SW480 (cell line): Measurements from ENCODE around the gene NLK.
A peak's percentile ranks its signal among the peaks of the same experiment; 100 is the strongest.
"Not testable (repeated sequence)": the region's sequence is repeated elsewhere in the genome, so short reads cannot be mapped to it uniquely, and the experiment has no call there.

Experiments
- DNase-seq: peaks from one replicate; pipeline ENCODE4 v3.0.0-alpha.2; 2016; ENCODE audit warnings: low spot score

NLK gene

DNA sequence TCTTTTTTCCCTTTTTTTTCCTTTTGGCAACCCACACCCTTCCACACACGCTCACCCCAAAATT lies at the start of gene NLK:
NLK (plus strand) TSS at position 21 of the 64 bp plus-strand sequence. CDS start 197 bp downstream, outside the sequence.
- DNase-seq, result no peak

DNA sequence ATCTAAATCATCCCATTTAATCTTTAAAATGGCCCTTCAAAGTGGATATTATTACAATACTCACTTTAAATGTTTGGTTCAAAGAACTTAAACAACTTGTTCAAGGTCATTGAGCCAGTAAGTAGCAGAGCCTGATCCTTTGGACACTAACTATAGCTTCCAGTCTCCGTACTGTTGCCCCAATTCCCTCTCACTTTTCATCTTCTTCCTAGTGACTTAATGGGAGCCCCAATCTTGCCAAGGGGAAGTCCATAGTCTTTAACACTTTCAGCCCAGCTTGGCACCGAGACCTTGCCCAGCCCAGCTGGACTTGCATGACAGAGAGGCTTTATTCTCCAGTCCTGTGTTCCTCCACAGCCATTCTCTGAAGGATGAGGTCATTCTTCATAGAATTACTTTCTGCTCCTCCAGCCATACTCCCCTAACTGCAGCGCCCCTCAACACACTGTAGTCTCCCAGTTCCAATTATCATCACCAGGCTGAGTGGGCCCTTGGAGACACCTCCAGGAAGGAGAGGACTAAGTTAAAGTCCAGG lies 49.2 kb upstream of the NLK start:
- DNase-seq, result no peak

DNA sequence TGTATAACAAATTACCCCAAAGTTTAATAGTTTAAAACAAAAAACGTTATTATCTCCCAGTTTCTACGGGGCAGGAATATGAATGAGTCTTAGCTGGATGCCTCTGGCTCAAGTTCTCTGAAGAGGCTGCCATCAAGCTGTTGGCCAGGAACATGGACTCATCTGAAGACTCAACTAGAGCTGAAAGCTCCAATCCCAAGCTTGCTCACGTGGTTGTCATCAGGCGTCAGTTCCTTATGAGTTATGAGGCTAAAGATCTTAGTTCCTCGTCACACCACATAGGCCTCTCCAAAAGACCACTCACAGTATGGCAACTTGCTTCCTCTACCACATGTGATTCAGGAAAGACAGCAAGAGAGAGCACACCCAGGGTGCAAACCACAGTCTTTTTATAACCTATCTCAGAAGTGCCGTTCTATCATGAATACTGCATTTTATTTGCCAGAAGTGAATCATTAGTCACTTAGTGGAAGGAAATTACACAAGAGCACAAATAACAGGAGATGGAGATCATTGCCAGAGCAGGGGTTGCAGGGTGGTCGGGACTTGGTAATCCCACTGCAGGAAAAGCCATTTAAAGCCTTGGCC lies 48.7 kb upstream of the NLK start:
- DNase-seq, result no peak

DNA sequence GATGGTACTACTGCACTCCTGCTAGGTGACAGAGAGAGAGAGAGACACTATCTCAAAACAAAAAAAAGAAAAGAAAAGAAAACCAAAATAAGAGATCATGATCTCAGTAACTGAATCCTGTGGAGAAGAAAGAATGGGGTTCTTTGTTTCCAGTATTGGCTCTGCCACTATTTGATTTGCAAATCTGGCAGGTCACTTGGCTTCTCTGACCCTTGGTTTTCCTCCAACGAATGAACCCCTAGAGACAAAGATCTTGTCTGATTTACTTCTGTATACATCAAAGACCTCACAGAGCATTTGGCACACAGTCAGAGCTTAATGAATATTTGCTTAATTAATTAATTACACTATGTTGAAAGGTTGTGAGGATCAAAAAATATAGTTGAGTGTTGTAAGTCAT lies 47.9 kb upstream of the NLK start:
- DNase-seq, result no peak

DNA sequence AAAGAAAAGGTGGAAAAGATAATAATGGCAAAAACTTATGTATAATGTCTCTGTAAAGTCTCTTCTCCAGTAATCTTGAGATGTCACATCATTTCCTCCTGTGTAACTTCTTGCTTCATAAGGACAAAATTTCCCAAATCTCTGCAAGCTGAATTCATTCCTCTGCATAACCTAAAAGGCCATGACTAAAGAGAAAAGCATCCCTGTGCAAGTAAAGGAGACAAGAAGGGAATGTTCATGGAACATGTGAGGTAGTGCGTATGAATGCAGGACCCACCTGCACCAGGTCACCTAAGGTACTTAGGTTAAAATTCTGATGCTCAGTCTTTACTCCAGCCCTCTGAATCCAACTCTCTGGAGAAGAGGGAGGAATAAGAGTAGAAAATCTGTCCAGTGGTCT lies 46.9 kb upstream of the NLK start:
- no peak for DNase-seq

DNA sequence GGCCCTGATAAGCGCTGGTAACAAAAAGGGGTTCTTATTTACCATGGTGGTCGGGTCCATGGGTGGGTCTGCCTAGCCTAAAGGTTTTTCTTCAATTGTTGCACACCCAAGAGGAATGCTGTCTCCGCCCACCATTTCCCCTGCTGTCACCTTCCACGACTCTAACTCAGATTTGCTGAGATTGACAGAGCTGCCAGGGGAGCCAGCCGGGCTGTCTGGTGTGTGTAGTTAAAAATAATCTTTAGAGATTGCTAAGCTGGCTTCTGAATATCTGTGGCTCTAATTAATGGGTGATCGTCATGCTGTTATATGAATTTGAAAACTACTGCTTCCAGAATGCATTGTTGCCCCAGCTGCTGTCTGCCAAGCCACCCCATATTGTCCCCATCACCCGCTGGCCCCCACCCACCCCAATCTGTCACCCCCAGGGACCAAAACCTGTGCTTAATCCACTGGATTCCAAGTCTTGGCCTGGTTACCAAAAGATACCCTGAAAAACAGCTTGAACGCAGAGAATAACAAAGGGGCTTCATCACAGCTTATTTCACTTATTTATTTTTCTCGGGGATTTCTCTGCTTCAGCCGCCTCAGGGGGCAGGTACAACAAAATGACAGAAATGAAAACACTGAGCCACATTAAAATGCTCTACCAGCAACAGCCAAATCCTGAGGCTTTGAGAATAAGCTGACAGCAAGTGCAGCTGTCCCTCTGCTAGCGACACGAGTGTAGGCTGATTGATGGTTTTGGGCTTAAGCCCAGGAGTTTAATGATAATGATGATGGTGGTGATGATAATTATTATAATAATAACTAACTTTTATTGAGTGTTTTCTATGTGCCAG lies 46.1 kb upstream of the NLK start:
- DNase-seq, result no peak

DNA sequence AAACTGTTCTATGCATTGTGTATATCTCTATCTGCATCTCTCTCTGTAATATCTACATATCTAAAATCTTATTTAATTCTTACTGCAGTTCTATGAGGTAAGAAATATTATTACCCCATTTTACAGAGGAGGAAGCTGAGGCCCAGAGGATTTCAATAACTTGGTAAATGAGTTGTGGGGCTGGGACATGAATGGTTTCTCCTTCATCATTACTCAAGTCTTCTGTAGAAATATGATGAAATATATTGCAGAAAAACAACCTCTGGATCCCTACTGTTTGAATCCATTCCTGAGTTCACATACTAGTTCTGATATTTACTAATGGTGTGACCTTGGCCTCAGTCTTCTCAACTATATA lies 45.5 kb upstream of the NLK start:
- no peak for DNase-seq

DNA sequence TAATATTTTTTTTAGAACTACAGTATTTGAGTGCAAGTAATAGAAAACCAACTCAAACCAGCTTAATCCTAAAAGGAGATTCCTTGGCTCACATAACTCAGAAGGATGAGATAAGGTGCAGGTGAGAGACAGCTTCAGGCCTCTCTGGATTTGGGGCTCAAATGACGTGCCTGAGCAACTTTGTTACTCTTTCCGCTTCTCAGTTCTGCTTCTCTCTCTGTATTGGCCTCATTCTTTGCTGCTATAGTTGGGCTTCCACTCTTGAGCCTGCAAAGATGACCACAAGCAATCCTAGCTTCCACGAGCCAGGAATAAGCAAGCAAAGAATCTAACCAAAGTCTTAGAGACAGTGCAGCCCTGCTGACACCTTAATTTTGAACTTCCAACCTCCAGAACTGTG lies 45.0 kb upstream of the NLK start:
- no peak for DNase-seq

DNA sequence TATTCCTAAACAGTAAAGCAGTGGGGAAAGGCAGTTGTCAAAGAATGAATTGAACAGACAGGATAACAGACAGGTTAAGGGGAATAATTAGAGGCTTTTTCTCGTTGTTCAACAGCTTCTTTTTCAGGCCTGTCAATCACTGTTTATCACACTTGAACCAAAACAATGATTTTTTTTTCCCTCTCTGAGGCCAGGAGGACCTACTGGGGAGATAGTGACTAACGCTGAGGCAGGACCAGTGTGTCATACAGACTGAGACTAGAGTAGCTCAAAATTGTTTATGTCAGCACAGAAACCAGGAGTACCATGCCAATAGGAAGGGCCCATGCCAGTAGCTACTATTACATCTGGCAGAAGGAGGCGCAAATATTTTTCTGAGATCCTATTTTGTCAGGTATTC lies 41.3 kb upstream of the NLK start:
- no peak for DNase-seq

DNA sequence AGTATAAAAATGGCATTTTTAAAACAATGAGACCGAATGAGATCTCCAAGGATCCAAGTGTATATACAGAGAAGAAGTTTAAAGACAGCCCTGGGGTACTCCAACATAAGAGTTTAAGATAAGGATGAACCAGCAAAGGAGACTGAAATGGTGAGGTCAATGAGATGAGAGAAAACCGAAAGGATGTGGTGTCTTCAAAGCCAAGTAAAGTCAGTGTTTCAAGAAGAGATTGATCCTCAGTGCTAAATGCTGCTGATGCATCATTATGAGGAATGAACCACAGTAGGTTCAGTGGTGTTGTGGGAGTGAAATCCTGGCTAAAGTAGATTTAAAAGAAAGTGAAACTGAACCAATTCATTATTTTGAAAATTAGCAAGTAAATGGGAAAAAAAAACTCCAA lies 38.1 kb upstream of the NLK start:
- DNase-seq, result no peak

DNA sequence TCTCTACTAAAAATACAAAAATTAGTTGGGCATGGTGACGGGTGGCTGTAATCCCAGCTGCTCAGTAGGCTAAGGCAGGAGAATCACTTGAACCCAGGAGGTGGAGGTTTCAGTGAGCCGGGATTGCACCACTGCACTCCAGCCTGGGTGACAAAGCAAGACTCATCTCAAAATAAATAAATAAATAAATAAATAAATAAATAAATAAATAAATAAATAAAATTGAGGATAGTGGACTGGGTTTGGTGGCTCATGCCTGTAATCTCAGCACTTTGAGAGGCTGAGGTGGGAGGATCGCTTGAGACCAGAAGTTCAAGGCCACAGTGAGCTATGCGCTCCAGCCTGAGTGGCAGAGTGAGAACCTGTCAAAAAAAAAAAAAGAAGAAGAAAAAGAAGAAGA lies 34.6 kb upstream of the NLK start:
- DNase-seq, result not testable (repeated sequence)

DNA sequence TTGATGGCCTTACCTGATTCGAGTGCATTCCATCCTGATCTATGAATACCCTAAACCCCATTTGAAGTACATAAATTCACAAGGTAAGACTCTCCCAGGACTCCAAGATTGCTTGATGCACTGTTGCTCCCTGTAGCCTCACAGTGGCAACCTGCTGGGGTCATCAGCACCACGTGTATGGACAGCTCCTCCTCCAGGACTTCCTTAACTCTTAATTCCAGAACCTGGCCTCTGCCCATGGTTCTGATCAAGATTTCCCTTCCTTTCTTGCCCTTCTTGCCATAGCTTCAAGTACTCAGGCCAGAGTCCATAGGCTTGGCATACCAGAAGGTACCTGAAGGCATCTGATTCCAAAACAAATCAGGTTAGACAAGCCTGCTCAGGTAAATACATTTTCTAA lies 34.0 kb upstream of the NLK start:
- peak; percentile 40 for DNase-seq

DNA sequence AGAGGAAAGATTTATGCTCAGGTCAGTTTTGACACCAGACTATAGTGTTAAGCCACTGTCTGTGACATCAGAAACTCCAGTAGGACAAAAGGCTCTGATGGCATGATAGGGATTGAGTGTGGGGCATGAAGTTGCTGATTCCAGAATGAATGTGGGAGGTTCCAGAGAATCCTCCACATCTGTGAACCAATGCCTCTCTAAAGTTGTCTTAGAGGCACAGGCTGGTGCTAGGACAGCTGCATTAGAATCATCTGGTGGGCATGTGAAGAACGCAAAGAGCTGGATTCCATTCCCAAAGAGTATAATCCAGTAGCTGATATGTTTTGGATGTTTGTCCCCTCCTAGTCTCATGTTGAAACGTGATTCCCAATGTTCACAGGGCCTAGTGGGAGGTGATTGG lies 32.1 kb upstream of the NLK start:
- DNase-seq, result no peak

DNA sequence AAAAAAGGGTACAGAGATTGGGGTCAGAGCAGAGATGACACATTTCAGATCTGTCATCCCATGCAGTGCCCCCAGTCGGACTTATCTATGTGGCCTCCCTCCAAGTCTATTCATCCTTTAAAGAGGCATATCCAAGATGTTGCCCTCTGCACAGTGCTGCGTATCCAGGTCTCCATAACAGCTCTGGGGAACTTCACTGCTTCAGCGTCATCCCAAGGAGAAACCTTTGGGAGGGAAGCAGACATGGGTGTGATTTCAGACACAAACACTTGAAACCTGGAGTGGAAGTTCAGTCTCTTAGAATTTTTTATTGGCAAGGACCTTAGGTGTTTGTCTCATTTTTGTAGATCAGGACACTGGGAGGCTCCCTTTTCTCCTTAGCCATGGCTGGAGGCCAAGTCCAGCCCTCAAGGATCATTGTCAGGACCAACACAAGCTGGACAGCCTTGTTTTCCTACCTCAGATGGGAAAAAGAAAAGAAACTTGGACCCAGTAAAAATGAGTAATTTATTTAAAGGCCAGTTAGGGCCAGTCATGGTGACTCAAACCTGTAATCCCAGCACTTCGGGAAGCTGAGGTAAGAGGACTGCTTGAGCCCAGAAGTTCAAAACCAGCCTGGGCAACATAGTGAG lies 23.9 kb upstream of the NLK start:
- DNase-seq, result no peak

DNA sequence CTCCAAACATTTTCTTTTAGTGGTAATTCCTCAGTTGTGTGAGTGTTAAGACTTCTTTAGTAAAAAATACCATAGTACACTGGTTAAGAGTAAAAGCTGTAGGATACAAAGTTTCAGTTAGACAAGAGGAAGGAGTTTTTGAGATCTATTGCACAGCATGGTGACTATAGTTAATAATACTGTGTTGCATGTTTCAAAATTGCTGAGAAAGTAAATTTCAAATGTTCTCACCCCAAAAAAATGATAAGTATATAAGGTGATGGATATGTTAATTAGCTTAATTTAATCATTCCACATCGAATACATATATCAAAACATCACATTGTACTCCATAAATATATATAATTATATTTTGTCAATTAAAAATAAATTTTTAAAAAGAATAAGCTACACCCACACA lies 22.0 kb upstream of the NLK start:
- DNase-seq, result no peak

DNA sequence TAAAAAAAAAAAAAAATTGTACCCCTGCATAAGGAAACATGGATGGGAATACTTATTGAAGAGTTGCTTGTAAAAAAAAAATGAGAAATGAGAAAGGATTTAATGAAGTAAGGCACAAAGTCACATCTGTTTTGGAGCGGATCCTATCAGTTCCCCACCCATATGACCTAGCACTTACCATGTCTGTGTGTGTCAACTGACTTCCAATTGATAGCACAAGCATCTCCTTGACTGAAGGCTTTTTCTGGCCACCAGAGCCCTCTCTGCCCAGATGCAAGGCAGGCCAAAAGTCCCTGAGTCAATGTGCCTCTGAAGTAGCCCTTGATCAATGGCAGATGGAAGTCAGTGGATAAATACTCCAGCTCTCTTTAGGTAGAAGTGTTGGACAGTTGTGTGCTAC lies 13.4 kb upstream of the NLK start:
- DNase-seq, result no peak

DNA sequence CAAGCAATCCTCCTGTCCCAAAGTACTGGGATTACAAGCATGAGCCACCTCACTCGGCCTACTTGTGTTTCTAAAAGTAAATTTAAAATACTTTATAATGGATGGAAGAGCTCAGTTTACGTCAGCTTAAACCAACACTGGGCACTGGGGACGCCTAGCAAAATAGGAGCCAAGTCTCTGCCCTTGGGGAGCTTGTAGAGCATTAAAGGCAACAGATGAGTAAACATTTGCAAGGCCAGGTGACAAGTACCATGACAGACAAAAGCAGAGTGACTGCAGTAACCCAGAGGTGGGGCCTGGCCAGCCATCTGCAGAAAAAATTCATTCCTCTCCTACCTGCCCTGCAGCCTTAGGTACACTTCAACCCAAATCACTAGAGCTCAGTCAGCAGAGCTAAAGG lies 12.1 kb upstream of the NLK start:
- no peak for DNase-seq

DNA sequence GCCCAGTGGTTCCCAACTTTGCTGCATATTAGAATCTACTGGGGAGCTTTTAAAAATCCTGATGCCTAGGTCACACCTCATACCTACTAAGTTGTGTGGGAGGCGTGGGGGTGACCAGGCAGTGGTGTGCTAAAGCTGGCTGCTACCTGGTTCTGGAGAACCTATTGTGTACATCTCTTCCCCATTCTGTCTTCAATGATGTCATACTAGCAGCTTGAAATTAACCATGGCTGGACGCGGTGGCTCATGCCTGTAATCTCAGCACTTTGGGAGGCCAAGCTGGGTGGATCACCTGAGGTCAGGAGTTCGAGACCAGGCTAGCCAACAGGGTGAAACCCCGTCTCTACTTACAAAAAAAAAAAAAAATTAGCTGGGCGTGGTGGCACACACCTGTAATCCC lies 11.3 kb upstream of the NLK start:
- DNase-seq, result no peak

DNA sequence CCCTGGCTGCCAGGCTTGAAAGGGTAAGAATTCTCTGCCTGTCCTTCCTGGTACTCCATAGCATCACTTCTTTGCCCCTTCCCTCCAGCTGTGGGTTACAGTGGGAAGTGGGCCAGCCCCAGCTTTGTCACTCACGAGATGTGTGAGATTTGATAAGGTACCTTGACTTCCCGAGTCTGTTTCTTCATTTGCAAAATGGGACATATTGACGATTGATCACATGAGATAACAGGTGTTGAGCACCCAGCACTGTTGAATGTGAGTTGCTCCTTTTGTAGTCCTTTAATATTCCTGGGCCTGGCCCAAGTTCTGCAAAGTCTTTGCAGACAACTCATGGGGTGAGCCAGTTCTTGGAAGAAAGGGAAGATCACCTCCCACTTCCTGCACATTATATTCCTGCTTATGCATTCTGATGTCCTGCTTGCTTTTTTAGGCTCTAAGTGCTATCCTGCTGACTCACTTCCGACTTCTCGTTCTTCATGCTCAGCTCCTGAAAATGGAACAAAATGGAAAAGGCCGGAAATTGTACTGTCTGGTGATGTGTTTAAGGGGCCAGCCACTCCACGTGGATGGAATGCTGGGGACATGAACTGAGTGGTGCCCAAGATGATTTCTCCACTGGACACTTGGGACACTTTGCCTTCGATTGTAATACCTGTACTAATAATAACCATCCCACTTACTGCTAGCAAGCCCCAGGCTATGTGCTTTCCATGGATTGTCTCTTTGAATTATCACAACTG lies 8.3 kb upstream of the NLK start:
- no peak for DNase-seq

DNA sequence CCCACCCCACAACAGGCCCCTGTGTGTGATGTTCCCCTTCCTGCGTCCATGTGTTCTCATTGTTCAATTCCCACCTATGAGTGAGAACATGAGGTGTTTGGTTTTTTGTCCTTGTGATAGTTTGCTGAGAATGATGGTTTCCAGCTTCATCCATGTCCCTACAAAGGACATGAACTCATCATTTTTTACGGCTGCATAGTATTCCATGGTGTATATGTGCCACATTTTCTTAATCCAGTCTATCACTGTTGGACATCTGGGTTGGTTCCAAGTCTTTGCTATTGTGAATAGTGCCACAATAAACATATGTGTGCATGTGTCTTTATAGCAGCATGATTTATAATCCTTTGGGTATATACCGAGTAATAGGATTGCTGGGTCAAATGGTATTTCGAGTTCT lies 7.0 kb upstream of the NLK start:
- DNase-seq, result not testable (repeated sequence)

DNA sequence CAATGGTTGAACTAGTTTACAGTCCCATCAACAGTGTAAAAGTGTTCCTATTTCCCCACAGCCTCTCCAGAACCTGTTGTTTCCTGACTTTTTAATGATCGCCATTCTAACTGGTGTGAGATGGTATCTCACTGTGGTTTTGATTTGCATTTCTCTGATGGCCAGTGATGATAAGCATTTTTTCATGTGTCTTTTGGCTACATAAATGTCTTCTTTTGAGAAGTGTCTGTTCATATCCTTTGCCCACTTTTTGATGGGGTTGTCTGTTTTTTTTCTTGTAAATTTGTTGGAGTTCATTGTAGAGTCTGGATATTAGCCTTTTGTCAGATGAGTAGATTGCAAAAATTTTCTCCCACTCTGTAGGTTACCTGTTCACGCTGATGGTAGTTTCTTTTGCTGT lies 6.6 kb upstream of the NLK start:
- not testable (repeated sequence) for DNase-seq

DNA sequence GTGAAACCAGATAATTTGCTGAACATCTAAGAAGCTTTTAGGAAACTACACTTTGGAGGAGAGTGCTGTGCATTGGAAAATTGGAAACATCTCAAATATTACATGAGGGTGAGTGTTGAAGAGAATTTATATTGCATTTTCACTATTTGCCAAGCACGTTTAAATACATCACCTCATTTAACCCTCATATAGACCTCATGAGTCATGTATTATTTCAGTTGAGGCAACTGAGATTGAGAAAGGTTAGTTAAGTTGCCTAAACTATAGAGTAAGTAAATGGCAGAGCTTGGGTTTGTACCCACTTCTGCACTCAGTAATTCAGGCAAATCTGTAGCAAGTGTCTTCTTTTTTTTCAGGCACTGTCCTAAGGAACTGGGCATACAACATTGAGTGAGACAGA lies 3.7 kb upstream of the NLK start:
- no peak for DNase-seq

DNA sequence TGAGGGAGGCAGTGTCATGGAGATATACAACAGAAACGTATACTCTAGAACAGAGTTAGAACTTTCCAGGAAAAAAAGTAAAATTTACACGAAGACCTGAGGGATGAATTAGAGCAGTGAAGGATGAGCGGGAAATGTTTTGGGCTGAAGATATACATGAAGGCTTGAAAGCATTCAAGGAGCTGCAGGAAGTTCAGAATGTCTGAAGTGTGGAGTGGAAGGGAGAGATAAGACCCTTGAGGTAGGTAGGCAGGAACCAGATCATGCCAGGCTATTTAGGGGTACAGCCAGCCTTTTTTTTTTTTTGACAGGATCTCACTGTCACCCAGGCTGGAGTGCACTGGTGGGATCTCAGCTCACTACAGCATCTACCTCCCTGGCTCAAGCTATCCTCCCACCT lies 3.2 kb upstream of the NLK start:
- no peak for DNase-seq
